GM10248 (cell line): ENCODE results near the gene LINGO4.

Experiments
- CTCF ChIA-PET: fragments of 300-600 bp; sonication (Branson Sonifier 250); formaldehyde crosslinking; extraction: SDS; loops from one replicate; lab custom pipeline; 2021; ENCODE audit warnings: antibody characterized with exemption; lab: Yijun Ruan, JAX
- POLR2A ChIA-PET: fragments of 350-650 bp; sonication (Branson Sonifier 250); formaldehyde crosslinking; extraction: SDS; loops from one replicate; lab custom pipeline; 2020; ENCODE audit warnings: antibody characterized with exemption; lab: Yijun Ruan, JAX
- DNase-seq: peaks from one replicate; pipeline ENCODE4 v3.0.0; 2012; ENCODE audit errors: extremely low spot score
- CTCF ChIP-seq: IDR thresholded peaks from 2 replicates; pipeline ENCODE4 v1.5.1; 2012; ENCODE audit warnings: mild to moderate bottlenecking, low read depth; ENCODE audit errors: extremely low read depth, missing control alignments, control extremely low read depth

The LINGO4 gene

GRCh38 chr1:151825204-151825603 lies 20.0 kb upstream of the LINGO4 start:
- DNase-seq, result no peak
- POLR2A ChIA-PET, result no interaction called here
- CTCF ChIA-PET, result no interaction called here
- no peak for TF ChIP-seq CTCF

GRCh38 chr1:151823175-151823574 lies 18.0 kb upstream of the LINGO4 start:
- TF ChIP-seq CTCF, result no peak
- ChIA-PET POLR2A (no interaction called here), CTCF (interaction anchor here (1.6 kb wide), 1 partner anchor 11 kb away, joined by 4 read pairs; no protein-coding TSS in a partner anchor)
- no peak for DNase-seq

- no peak for DNase-seq
- no peak for TF ChIP-seq CTCF
- POLR2A ChIA-PET, result no interaction called here
- CTCF ChIA-PET, result interaction anchor here (1.3 to 2.5 kb wide), 3 partner anchors 11 to 26 kb away, joined by 3 to 13 read pairs (median 4); no protein-coding TSS in a partner anchor
Measured at GRCh38 chr1:151822404-151822803, 17.2 kb upstream of the LINGO4 start.

- ChIA-PET POLR2A (no interaction called here), CTCF (interaction anchor here (0.7 to 2.5 kb wide), 3 partner anchors 9 to 16 kb away, joined by 4 to 13 read pairs (median 4); no protein-coding TSS in a partner anchor)
- DNase-seq, result no peak
- TF ChIP-seq CTCF, result no peak
Measured at GRCh38 chr1:151820940-151821339, 15.7 kb upstream of the LINGO4 start.

- CTCF ChIA-PET, result interaction anchor here (2.5 kb wide), 1 partner anchor 17 kb away, joined by 13 read pairs; no protein-coding TSS in a partner anchor
- TF ChIP-seq CTCF, result no peak
- POLR2A ChIA-PET, result no interaction called here
- no peak for DNase-seq
Measured at GRCh38 chr1:151819976-151820623, 14.9 kb upstream of the LINGO4 start.

- ChIA-PET POLR2A (no interaction called here), CTCF (interaction anchor here (1.4 kb wide), 1 partner anchor 20 kb away, joined by 3 read pairs; no protein-coding TSS in a partner anchor)
- TF ChIP-seq CTCF, result no peak
- DNase-seq, result no peak
Measured at GRCh38 chr1:151819227-151819835, 14.1 kb upstream of the LINGO4 start.
